ENCODE measurements around the gene IGF2R.

GRCh38 chr6:160063771-160064413 is 95.0 kb downstream of the IGF2R start:
- TF ChIP-seq CTCF (IDR thresholded peaks at IDR 0.05): no peak
- TF ChIP-seq POLR2A (IDR thresholded peaks at IDR 0.05): no peak

All from lower leg skin (tissue), 3 donors.